H1 (cell line): ENCODE data around the gene IGSF23. TPM values are rescaled to one million over a fixed set of nuclear protein-coding genes. Genes with fewer than 3 reads are reported as not detected.

ENCODE experiments used
- CTCF ChIA-PET: fragments of 300-600 bp; sonication (Branson Sonifier 250); formaldehyde crosslinking; loops from one replicate; lab custom pipeline; 2021; ENCODE audit not compliant: partially characterized antibody; lab: Charles Lee
- POLR2A ChIA-PET: fragments of 300-600 bp; sonication (Branson Sonifier 250); formaldehyde crosslinking; loops from one replicate; lab custom pipeline; 2021; ENCODE audit warnings: inconsistent platforms; ENCODE audit not compliant: partially characterized antibody; lab: Charles Lee
- DNase-seq, 2 experiments: peaks; one replicate each; pipeline versions ENCODE4 v3.0.0 to v3.0.0-alpha.2; 2010 to 2022; ENCODE audit warnings: low spot score in 2 of 2, low read depth in 1 of 2, mixed read lengths in 1 of 2
- FAIRE-seq: peaks from 2 replicates; lab custom pipeline; 2011; peaks lifted over from hg19 to GRCh38; lab: Jason Lieb, UNC
- H2AFZ ChIP-seq: 2 replicates; pipeline ENCODE4 v1.8.1; 2012; ENCODE audit warnings: low read length, inconsistent platforms
- H2AK5ac ChIP-seq: 2 replicates; pipeline ENCODE4 v1.6.1; 2013; ENCODE audit warnings: low read depth, low read length
- H2BK120ac ChIP-seq: replicated peaks from 2 replicates; pipeline ENCODE3; 2013; ENCODE audit warnings: low read depth, low read length, inconsistent platforms
- H2BK12ac ChIP-seq: 2 replicates; pipeline ENCODE4 v1.6.1; 2013; ENCODE audit warnings: low read depth, low read length
- H2BK15ac ChIP-seq: 2 replicates; pipeline ENCODE4 v1.6.1; 2013; ENCODE audit warnings: low read length
- H2BK20ac ChIP-seq: 2 replicates; pipeline ENCODE4 v1.6.1; 2013; ENCODE audit warnings: low read length
- H2BK5ac ChIP-seq: 2 replicates; pipeline ENCODE4 v1.6.1; 2013; ENCODE audit warnings: low read depth, low read length
- H3K14ac ChIP-seq: 2 replicates; pipeline ENCODE4 v1.6.1; 2013; ENCODE audit warnings: inconsistent platforms; ENCODE audit not compliant: insufficient read length
- H3K18ac ChIP-seq: 2 replicates; pipeline ENCODE4 v1.6.1; 2013; ENCODE audit warnings: low read length; ENCODE audit errors: extremely low read depth
- H3K23ac ChIP-seq: 2 replicates; pipeline ENCODE4 v1.6.1; 2013; ENCODE audit warnings: inconsistent platforms; ENCODE audit not compliant: insufficient read length
- H3K23me2 ChIP-seq: 2 replicates; pipeline ENCODE4 v1.6.1; 2013; ENCODE audit warnings: low read depth, low read length
- H3K27ac ChIP-seq: 2 replicates; pipeline ENCODE4 v1.6.1; 2011; ENCODE audit warnings: low read depth, low read length, inconsistent platforms
- H3K27me3 ChIP-seq, 4 experiments: replicated peaks in 1 of 4; 1 replicate in 1 of 4; 2 replicates in 3 of 4; pipeline versions ENCODE4 v1.6.1 to v1.8.1; 2011 to 2013; ENCODE audit warnings: low read length in 3 of 4, mild to moderate bottlenecking in 3 of 4, inconsistent platforms in 2 of 4, mixed read lengths in 2 of 4, moderate library complexity in 1 of 4; ENCODE audit not compliant: control insufficient read depth in 3 of 4, insufficient read depth in 3 of 4; ENCODE audit errors: extremely low read depth in 1 of 4
- H3K36me3 ChIP-seq, 4 experiments: 2 replicates each; pipeline versions ENCODE4 v1.6.1 to v1.8.1; 2011 to 2013; ENCODE audit warnings: mild to moderate bottlenecking in 4 of 4, low read length in 3 of 4, moderate library complexity in 2 of 4, control low read depth in 1 of 4, inconsistent platforms in 1 of 4; ENCODE audit not compliant: insufficient read depth in 4 of 4, control insufficient read depth in 2 of 4
- H3K4ac ChIP-seq: replicated peaks from 2 replicates; pipeline ENCODE3; 2013; ENCODE audit warnings: low read length, low read depth, mixed read lengths, inconsistent platforms; ENCODE audit not compliant: insufficient read length
- H3K4me1 ChIP-seq, 4 experiments: replicated peaks in 1 of 4; 1 replicate in 1 of 4; 2 replicates in 3 of 4; pipeline versions ENCODE4 v1.6.1 to v1.8.1; 2011 to 2013; ENCODE audit warnings: low read length in 3 of 4, inconsistent platforms in 2 of 4, mixed read lengths in 1 of 4; ENCODE audit not compliant: insufficient read depth in 4 of 4, control insufficient read depth in 3 of 4
- H3K4me2 ChIP-seq, 2 experiments: 2 replicates each; pipeline versions ENCODE4 v1.6.1 to v1.8.1; 2011 to 2013; ENCODE audit warnings: low read depth in 2 of 2, low read length in 2 of 2, control low read depth in 1 of 2, inconsistent platforms in 1 of 2, mild to moderate bottlenecking in 1 of 2; ENCODE audit not compliant: insufficient read depth in 1 of 2
- H3K4me3 ChIP-seq, 4 experiments: fragments of 200-600, 300-600 bp in 1 of 4; sonication (generic), shearing (Covaris generic), sonication (Bioruptor Twin) in 1 of 4; 2 replicates each; pipeline versions ENCODE4 v1.5.1 to v1.8.1; 2011 to 2016; ENCODE audit warnings: low read length in 4 of 4, low read depth in 3 of 4, control low read depth in 2 of 4, inconsistent platforms in 2 of 4, mild to moderate bottlenecking in 2 of 4, mixed read lengths in 1 of 4, moderate library complexity in 1 of 4; ENCODE audit not compliant: insufficient read depth in 2 of 4; ENCODE audit errors: extremely low read depth in 1 of 4
- H3K56ac ChIP-seq: replicated peaks from 2 replicates; pipeline ENCODE3; 2013; ENCODE audit warnings: low read depth, mild to moderate bottlenecking, mixed read lengths, low read length, inconsistent platforms; ENCODE audit not compliant: insufficient read length
- H3K79me1 ChIP-seq: 2 replicates; pipeline ENCODE4 v1.6.1; 2013; ENCODE audit warnings: low read depth, low read length, control low read depth
- H3K79me2 ChIP-seq, 2 experiments: 2 replicates each; pipeline versions ENCODE4 v1.6.1 to v1.8.1; 2012 to 2013; ENCODE audit warnings: low read length in 2 of 2, mild to moderate bottlenecking in 2 of 2, inconsistent platforms in 1 of 2; ENCODE audit not compliant: insufficient read depth in 2 of 2, control insufficient read depth in 1 of 2
- H3K9ac ChIP-seq, 4 experiments: replicated peaks in 1 of 4; 1 replicate in 1 of 4; 2 replicates in 3 of 4; pipeline versions ENCODE4 v1.6.1 to v1.8.1; 2011 to 2013; ENCODE audit warnings: low read depth in 3 of 4, low read length in 3 of 4, control low read depth in 2 of 4, mild to moderate bottlenecking in 2 of 4, moderate library complexity in 2 of 4, inconsistent platforms in 1 of 4; ENCODE audit errors: extremely low read depth in 1 of 4
- H3K9me3 ChIP-seq, 2 experiments: 2 replicates each; pipeline versions ENCODE4 v1.6.1 to v1.8.1; 2012 to 2013; ENCODE audit warnings: mild to moderate bottlenecking in 2 of 2, moderate library complexity in 2 of 2, control low read depth in 1 of 2, inconsistent platforms in 1 of 2, low read depth in 1 of 2, low read length in 1 of 2, mixed read lengths in 1 of 2; ENCODE audit not compliant: insufficient read depth in 2 of 2
- H4K20me1 ChIP-seq, 2 experiments: replicated peaks in 1 of 2; 2 replicates each; pipeline versions ENCODE3 to v1.8.1; 2011 to 2013; ENCODE audit warnings: inconsistent platforms in 2 of 2, low read length in 2 of 2, mild to moderate bottlenecking in 1 of 2; ENCODE audit not compliant: insufficient read depth in 2 of 2, control insufficient read depth in 1 of 2
- H4K5ac ChIP-seq: 2 replicates; pipeline ENCODE4 v1.6.1; 2013; ENCODE audit warnings: low read length, low read depth, mixed read lengths, inconsistent platforms; ENCODE audit not compliant: insufficient read length
- H4K8ac ChIP-seq: 2 replicates; pipeline ENCODE4 v1.8.0; 2013; ENCODE audit warnings: mild to moderate bottlenecking, moderate library complexity, low read length, inconsistent platforms; ENCODE audit not compliant: insufficient read depth; ENCODE audit errors: extremely low read depth
- H4K91ac ChIP-seq: replicated peaks from 2 replicates; pipeline ENCODE3; 2013; ENCODE audit warnings: low read length, mixed read lengths, inconsistent platforms; ENCODE audit not compliant: insufficient read length
- YY1 ChIP-seq: IDR thresholded peaks from 2 replicates; pipeline ENCODE4 v1.6.1; 2011; ENCODE audit warnings: low read depth, mild to moderate bottlenecking, low read length
- WGBS, 2 experiments: shearing (Covaris generic) in 1 of 2; methylation state at CpG; one replicate each; pipeline versions ENCODE4 v1.1.6 to v1.1.7; 2013 to 2015; ENCODE audit warnings: low lambda C conversion rate in 2 of 2, mixed read lengths in 2 of 2, inconsistent platforms in 1 of 2, low coverage in 1 of 2, missing lambda C conversion rate in 1 of 2; ENCODE audit not compliant: insufficient replicate concordance in 2 of 2, insufficient coverage in 1 of 2, insufficient read length in 1 of 2; ENCODE audit errors: extremely low coverage in 1 of 2, missing lambda C conversion rate in 1 of 2; 5-methylcytosine and 5-hydroxymethylcytosine counted together
- polyA plus RNA-seq, 7 experiments: library from polyadenylated mRNA; depleted of rRNA in 3 of 7; stranded (reverse) in 5 of 7; unstranded in 2 of 7; fragments of >200 nt in 5 of 7; fragments of 200-250 nt in 2 of 7; gene quantifications; 1 replicate in 5 of 7; 2 replicates in 1 of 7; 4 replicates in 1 of 7; pipeline versions ENCODE4 v1.2.1 to v1.2.3, GENCODE V29; 2011 to 2013; ENCODE audit warnings: missing spikeins in 2 of 7, mixed read lengths in 2 of 7
- total RNA-seq: library from RNA; stranded (reverse); fragmentation: NEBNext Ultra II Directional; extraction: Animal tissue kit (Norgen Biotek cat#: 25700); gene quantifications from 2 replicates; pipeline ENCODE4 v1.2.1, GENCODE V29; 2021

IGSF23 gene
- total and polyA plus RNA-seq, 2 of the 8 experiments (the other 6 are each of a cell fraction or from before 2014, with no cell fraction given), result not detected

GRCh38 chr19:44618640-44619357 lies 5.4 kb downstream of the IGSF23 start:
- Histone ChIP-seq H2BK120ac (no peak overlapping the region), H3K36me3 (no peaks in the 10 kb centered on the region), H3K27ac (no peak overlapping the region), H2BK5ac (no peak overlapping the region), H3K9me3 (no peaks in the 10 kb centered on the region), H3K14ac (no peak overlapping the region), H3K4me3 (no peak overlapping the region), H2AFZ (no peak overlapping the region), H3K18ac (no peak overlapping the region), H3K79me1 (no peaks in the 10 kb centered on the region), H3K9ac (no peak overlapping the region), H3K23ac (no peak overlapping the region), H4K91ac (no peak overlapping the region), H3K27me3 (no peaks in the 10 kb centered on the region), H3K56ac (no peak overlapping the region), H3K4ac (no peak overlapping the region), H2BK15ac (no peak overlapping the region), H3K79me2 (no peaks in the 10 kb centered on the region), H4K8ac (no peak overlapping the region), H3K23me2 (no peaks in the 10 kb centered on the region), H2AK5ac (no peak overlapping the region), H4K5ac (no peak overlapping the region), H2BK20ac (no peak overlapping the region), H3K4me1 (no peaks in the 10 kb centered on the region), H3K4me2 (no peak overlapping the region), H4K20me1 (no peaks in the 10 kb centered on the region), H2BK12ac (no peak overlapping the region)
- no peak for FAIRE-seq
- no peak for DNase-seq
- POLR2A ChIA-PET, result interaction anchor here (0.9 kb wide), 1 partner anchor 39 kb away, joined by 3 read pairs; no protein-coding TSS in a partner anchor
- CTCF ChIA-PET, result interaction anchor here (0.9 to 2.6 kb wide), 6 partner anchors 8 to 48 kb away, joined by 3 to 13 read pairs (median 3); no protein-coding TSS in a partner anchor
- WGBS, 2 experiments, result 85% methylated on average over 6 of the region's 7 CpGs; no CpG with 5 or more reads in 1 of the 2 experiments
- TF ChIP-seq YY1, result no peak
